Activated naive CD4-positive, alpha-beta T cell (primary cell): Measurements from ENCODE around the gene POTEJ.
"Not testable (repeated sequence)": the region's sequence is repeated elsewhere in the genome, so short reads cannot be mapped to it uniquely, and the experiment has no call there.

Source experiments
- DNase-seq, 4 experiments: peaks; one replicate each; lab custom pipeline; 2025; lab: John Stamatoyannopoulos, UW

The POTEJ gene

DNA sequence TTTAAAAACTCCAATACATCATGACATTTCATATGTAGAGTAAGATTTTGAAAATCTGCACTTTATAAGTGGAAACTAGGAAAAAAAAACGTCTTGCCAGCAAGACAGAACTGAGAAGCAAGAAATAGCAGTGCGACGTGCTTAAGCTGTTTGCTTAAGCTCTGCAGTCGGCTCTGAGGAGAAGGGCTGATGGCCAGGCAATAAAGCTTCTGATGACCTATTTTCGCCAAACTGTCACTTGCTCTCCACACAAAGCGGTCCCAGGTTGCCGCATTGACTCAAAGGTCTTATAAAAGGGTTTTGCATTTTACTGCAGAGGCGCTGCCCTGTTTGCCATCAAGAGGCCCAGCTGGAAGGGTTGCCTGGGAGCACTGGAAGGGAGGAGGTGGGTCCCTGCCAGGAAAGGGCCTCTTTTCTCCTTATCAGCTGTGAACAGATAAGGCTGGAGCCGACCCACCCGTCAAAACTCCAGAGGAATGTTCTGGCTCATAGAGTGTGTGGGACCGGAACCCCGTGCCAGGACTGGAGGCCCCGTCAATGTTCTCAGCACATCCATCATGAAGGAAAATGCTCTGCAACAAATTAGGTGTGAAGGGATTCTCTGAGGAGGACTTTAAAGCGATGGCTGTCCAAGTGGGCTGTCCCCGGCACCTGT, 9.5 kb upstream of the POTEJ start:
- DNase-seq = not testable (repeated sequence)

GRCh38 chr2:130608276-130609001, 2.8 kb upstream of the POTEJ start:
- DNase-seq = not testable (repeated sequence)

- not testable (repeated sequence) for DNase-seq
Observed at GRCh38 chr2:130609002-130609920, 2.0 kb upstream of the POTEJ start.

DNA sequence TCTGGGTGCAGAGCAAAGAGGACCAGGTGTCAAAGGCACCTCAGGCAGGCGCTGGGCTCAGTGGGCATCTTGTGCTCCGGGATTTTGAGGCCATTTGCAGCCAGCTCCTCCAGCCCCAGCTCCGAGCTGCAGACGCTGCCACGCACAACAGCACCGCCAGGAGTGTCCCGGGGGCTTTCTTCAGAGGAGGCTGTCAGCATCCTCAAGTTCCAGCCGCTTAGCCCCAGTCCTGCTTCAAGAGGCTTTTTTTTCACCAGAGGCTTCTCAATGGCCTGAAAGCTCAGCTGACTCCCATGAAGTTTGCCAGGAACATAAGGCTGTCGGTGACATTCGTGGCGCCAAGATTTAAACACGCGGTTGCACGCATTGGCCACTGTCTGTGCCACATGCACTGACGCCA, 754 bp upstream of the POTEJ start:
- DNase-seq = not testable (repeated sequence)

GRCh38 chr2:130628784-130629475, 17.7 kb downstream of the POTEJ start:
- DNase-seq = not testable (repeated sequence)

GRCh38 chr2:130638973-130639372, 27.7 kb downstream of the POTEJ start:
- not testable (repeated sequence) for DNase-seq

GRCh38 chr2:130641688-130642087, 30.4 kb downstream of the POTEJ start:
- DNase-seq = not testable (repeated sequence)

DNA sequence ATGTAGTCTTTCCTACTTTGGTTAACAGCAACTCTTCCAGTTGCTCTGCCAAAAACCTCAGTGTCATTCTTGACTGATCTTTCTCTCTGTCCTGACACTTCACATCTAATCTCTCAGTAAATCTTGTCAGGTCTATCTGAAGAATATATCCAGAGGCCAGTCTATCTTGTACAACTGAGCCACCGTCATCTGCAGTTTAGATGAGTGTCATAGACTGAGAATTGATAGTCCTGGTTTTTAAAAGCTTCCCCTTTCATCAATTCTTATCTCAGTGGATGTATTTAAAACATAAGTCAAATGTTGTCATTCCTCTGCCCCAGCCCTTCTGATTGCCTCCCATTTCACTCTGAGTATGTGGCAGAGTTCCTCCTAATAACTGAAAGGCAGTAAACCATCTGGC, 38.0 kb downstream of the POTEJ start:
- DNase-seq = not testable (repeated sequence)

DNA sequence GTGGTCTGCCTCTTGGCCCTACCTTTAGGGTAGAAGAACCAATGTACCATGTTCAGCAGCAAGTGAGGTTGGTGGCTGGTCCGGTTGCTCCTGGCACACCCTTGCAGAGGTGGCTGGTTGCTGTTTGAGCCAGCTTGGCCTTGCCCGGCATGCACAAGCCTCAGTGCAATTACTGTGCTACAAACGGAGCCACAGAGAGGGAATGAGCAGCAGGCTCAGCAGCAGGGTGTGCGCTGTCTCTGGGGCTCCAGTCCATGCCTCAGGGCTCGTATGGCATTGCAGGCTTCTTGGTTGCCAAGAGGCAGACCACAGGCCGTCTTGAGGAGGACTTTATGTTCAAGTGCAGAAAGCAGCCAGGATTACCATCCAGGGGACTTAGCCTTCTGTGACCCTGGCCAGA, 53.3 kb downstream of the POTEJ start:
- not testable (repeated sequence) for DNase-seq

DNA sequence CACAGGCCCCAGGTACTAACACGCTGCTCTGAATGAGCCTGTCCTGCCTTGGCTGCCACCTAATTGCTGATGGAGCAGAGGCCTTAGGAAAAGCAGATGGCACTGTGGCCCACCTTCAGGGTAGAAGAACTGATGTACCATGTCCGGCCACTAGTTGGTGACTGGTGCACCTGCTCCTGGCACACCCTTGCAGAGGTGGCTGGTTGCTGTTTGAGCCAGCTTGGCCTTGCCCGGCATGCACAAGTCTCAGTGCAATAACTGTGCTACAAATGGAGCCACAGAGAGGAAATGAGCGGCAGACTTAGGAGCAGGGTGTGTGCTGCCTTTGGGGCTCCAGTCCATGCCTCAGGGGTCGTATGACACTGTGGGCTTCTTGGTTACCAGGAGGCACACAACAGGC, 54.4 kb downstream of the POTEJ start:
- not testable (repeated sequence) for DNase-seq

GRCh38 chr2:130667516-130667915, 56.3 kb downstream of the POTEJ start:
- not testable (repeated sequence) for DNase-seq

- not testable (repeated sequence) for DNase-seq
Observed at GRCh38 chr2:130670026-130670745, 58.9 kb downstream of the POTEJ start.

GRCh38 chr2:130692041-130692770, 81.0 kb downstream of the POTEJ start:
- not testable (repeated sequence) for DNase-seq

GRCh38 chr2:130693474-130693873, 82.2 kb downstream of the POTEJ start:
- DNase-seq = not testable (repeated sequence)

- not testable (repeated sequence) for DNase-seq
Observed at GRCh38 chr2:130703250-130703649, 92.0 kb downstream of the POTEJ start.
